OCI-LY7 (cell line): ENCODE data around the gene ARHGAP33.

Experiments used
- EZH2phosphoT487 ChIP-seq: fragments of 200-600 bp; sonication (generic); IDR thresholded peaks from 2 replicates; pipeline ENCODE4 v1.6.1; 2018; ENCODE audit warnings: low read depth, borderline replicate concordance, mild to moderate bottlenecking, mixed run types, antibody characterized with exemption, low read length, moderate library complexity, mixed read lengths
- TF ChIP-seq, protein P1 (sequence below): fragments of 200-600 bp; sonication (generic); conservative IDR thresholded peaks from 2 replicates; pipeline ENCODE4 v1.5.1; 2014; ENCODE audit warnings: mild to moderate bottlenecking, antibody characterized with exemption, low read length, moderate library complexity, mixed read lengths

DNA sequence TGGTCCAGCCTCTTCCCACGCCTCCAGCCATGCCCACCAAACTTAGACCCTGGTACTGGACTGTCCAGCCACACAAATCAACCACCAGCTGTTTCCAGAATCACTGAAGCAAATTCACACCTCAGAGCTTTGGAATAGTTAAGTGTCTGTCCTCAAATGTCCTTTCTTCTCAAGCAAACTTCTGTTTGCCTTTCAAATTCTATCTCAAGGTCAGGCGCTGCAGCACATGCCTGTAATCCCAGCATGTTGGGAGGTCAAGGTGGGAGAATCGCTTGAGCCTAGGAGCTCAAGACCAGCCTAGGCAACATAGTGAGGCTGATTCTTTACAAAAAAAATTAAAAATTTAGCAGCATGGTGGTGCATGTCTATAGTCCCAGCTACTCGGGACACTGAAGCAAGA is 56.7 kb downstream of the ARHGAP33 start:
- TF ChIP-seq, protein P1, sequence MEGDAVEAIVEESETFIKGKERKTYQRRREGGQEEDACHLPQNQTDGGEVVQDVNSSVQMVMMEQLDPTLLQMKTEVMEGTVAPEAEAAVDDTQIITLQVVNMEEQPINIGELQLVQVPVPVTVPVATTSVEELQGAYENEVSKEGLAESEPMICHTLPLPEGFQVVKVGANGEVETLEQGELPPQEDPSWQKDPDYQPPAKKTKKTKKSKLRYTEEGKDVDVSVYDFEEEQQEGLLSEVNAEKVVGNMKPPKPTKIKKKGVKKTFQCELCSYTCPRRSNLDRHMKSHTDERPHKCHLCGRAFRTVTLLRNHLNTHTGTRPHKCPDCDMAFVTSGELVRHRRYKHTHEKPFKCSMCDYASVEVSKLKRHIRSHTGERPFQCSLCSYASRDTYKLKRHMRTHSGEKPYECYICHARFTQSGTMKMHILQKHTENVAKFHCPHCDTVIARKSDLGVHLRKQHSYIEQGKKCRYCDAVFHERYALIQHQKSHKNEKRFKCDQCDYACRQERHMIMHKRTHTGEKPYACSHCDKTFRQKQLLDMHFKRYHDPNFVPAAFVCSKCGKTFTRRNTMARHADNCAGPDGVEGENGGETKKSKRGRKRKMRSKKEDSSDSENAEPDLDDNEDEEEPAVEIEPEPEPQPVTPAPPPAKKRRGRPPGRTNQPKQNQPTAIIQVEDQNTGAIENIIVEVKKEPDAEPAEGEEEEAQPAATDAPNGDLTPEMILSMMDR: no peak
- no peak for TF ChIP-seq EZH2phosphoT487
